Peyer's patch (tissue), 4 donors: ENCODE measurements around the gene RERE.

ENCODE experiments used
- CTCF ChIP-seq, 6 experiments: fragments of 450-650 bp in 4 of 6; fragments of 200-600 bp in 2 of 6; sonication (generic) in 1 of 6; IDR thresholded peaks; one replicate each; pipeline ENCODE4 v1.5.1; 2017 to 2019; ENCODE audit warnings: antibody characterized with exemption in 6 of 6, mild to moderate bottlenecking in 3 of 6, moderate library complexity in 1 of 6
- POLR2A ChIP-seq, 2 donors: fragments of 450-650 bp; IDR thresholded peaks; one replicate each; pipeline ENCODE4 v1.5.1; 2017; ENCODE audit warnings: antibody characterized with exemption in 2 of 2, mild to moderate bottlenecking in 2 of 2, moderate library complexity in 2 of 2

DNA sequence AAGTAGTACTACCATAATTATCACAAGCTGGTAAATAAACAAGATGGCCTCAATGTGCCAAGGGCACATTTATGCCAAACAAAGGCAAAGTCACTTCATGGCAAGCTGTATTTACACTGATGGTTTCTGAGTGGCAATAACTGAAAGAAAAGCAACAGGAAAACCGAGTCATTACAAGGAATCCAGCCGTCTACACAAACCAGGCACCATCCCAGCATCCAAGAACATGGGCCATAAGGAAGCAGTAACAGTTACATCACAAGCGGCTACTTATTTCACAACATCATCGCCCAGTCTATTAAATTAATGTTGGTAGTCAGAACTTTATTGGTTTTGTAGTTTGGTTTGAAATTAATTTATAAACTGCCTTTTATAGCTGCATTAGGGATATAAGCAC, 214.2 kb downstream of the RERE start:
- TF ChIP-seq CTCF (IDR thresholded peaks at IDR 0.05) (no peak), POLR2A (IDR thresholded peaks at IDR 0.05) (no peak)
